ENCODE data around the gene NRAP. TPM values are rescaled to one million over a fixed set of nuclear protein-coding genes. Genes with fewer than 3 reads are reported as not detected.
"Not testable (repeated sequence)": the region's sequence is repeated elsewhere in the genome, so short reads cannot be mapped to it uniquely, and the experiment has no call there.

The NRAP gene
- total RNA-seq, 2 donors from 2014 or later, result 229 to 610 TPM

DNA sequence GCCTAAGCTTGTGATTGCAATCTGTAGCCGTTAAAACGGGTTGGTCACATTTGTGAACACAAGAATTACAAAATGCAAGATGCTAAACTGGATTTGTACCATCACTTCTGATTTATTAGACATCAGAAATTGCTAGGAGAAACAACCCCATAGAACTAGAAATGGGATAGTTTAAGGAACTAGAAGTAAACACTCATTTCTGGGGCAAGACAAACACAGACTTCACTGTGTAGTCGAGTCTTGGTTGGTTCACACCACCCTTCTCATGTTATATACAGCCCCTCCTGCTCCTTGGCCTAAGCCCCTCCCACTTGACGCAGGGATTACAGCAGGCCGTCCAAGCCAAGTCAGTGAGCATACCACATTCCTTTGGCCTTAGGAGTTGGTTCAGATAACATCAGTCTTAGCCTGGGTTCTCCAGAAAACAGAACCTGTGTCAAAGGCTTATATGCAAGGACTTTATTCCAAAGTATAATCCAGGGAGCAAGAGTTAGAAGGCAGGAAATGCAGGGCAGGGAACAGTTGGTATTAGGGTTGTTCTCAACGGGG is 2.0 kb upstream of the NRAP start:
- H3K36me3 ChIP-seq, result peaks cover 1% of the 10 kb centered on the region
- H3K4me3 ChIP-seq, result no peak overlapping the region
- H3K4me1 ChIP-seq, result no peaks in the 10 kb centered on the region
- H3K27me3 ChIP-seq, result no peaks in the 10 kb centered on the region
- TF ChIP-seq, protein P1, sequence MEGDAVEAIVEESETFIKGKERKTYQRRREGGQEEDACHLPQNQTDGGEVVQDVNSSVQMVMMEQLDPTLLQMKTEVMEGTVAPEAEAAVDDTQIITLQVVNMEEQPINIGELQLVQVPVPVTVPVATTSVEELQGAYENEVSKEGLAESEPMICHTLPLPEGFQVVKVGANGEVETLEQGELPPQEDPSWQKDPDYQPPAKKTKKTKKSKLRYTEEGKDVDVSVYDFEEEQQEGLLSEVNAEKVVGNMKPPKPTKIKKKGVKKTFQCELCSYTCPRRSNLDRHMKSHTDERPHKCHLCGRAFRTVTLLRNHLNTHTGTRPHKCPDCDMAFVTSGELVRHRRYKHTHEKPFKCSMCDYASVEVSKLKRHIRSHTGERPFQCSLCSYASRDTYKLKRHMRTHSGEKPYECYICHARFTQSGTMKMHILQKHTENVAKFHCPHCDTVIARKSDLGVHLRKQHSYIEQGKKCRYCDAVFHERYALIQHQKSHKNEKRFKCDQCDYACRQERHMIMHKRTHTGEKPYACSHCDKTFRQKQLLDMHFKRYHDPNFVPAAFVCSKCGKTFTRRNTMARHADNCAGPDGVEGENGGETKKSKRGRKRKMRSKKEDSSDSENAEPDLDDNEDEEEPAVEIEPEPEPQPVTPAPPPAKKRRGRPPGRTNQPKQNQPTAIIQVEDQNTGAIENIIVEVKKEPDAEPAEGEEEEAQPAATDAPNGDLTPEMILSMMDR (IDR thresholded peaks at IDR 0.05), result no peak
- no peak overlapping the region for H3K27ac ChIP-seq
- DNase-seq (ENCODE audit: low spot score), result no peak
- H3K9me3 ChIP-seq, result no peaks in the 10 kb centered on the region

DNA sequence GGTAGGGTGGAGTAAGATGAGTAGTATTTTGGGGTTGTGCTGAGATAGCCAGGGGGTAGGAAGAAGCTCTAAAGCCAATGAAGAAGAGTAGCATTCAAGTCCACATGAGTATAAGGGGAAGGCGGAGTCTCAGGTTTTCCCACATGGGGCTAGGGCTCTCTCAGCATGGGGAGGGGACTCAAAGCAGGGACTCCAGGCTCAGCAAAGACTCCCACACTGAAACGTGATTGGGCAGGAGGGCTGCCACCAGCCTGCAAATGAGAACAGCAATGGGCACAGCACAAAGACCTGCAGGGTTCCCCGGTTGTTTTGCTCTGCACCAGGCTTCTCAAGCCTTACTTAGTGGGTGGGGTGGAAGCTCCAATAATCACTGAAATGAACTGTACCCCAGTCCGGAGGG is 1.5 kb upstream of the NRAP start:
- H3K4me1 ChIP-seq, result no peaks in the 10 kb centered on the region
- H3K36me3 ChIP-seq, result peaks cover 7% of the 10 kb centered on the region
- peak overlapping the region in 1 of 2 donors; percentile 95 for H3K27ac ChIP-seq
- H3K4me3 ChIP-seq, result no peak overlapping the region
- no peaks in the 10 kb centered on the region for H3K9me3 ChIP-seq
- DNase-seq (ENCODE audit: low spot score), result no peak
- H3K27me3 ChIP-seq, result no peaks in the 10 kb centered on the region
- TF ChIP-seq, protein P1 (IDR thresholded peaks at IDR 0.05), result no peak

DNA sequence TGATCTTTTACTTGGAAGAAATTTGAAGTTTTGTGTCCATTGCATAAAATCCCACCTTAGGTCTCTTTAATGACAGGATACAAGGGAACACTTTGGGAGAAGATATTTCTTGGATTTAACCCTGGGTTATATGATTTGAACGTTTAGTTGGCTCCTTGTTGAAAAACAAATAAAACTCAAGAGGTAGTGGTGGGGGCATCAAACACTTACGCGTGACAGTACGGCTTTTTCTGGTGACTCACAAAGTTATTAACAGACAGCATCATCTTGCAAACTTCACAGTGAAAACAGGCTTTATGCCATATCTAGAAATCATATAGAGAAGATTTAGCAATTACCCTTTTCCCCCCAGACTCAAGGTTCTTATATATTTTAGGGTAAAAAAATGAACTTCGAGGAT is 699 bp downstream of the NRAP start:
- Histone ChIP-seq H3K4me3 (peak overlapping the region; percentile 40 to 47), H3K36me3 (peaks cover 15% of the 10 kb centered on the region), H3K27ac (peak overlapping the region; percentile 74 to 95), H3K9me3 (no peaks in the 10 kb centered on the region), H3K27me3 (no peaks in the 10 kb centered on the region), H3K4me1 (no peaks in the 10 kb centered on the region)
- no peak for DNase-seq (ENCODE audit: low spot score)
- TF ChIP-seq, protein P1 (IDR thresholded peaks at IDR 0.05), result no peak

DNA sequence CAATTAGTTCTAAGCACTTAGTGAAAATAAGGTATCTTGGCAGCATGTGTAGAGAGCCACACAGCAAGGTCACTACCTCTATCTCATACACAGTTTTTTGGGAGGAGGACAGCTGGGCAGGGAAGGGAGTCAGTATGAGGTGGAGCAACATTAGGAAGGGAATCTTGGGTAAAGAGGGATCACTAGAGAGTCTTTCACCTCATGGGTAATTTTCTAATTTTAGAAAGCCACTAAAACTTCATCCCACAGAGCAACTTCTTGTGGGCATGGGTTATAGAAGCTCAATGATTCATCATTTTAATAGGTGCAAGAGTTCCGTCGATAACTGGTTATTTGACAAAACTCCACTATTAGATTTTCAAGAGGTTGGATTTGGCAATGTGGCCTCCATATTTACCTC is 2.5 kb downstream of the NRAP start:
- Histone ChIP-seq H3K9me3 (no peaks in the 10 kb centered on the region), H3K4me1 (no peaks in the 10 kb centered on the region), H3K27ac (peak overlapping the region; percentile 74 to 95), H3K4me3 (peak overlapping the region; percentile 2 to 47), H3K27me3 (no peaks in the 10 kb centered on the region), H3K36me3 (peaks cover 33% of the 10 kb centered on the region)
- DNase-seq (ENCODE audit: low spot score), result no peak
- TF ChIP-seq, protein P1 (IDR thresholded peaks at IDR 0.05), result no peak

DNA sequence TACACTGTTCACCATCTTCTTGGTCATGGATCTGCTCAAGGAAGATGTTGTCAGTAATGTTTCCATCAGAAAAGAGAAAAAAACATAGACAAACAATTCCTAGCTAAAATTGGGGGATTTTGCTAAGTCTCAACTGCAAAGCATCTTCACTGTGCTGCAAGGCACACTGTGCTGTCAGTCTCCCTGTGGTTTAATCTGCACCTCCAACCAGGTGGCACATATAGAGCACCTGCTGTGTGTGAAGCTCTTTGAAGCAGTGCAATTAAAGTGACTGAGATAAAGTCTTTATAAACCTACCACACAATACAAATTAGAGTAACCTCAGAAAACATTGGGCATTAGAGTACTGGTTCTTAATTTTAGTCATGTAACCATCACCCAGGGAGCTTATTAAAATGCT is 6.3 kb downstream of the NRAP start:
- no peaks in the 10 kb centered on the region for H3K27me3 ChIP-seq
- TF ChIP-seq, protein P1 (IDR thresholded peaks at IDR 0.05), result no peak
- H3K27ac ChIP-seq, result peak overlapping the region; percentile 16 to 34
- H3K4me1 ChIP-seq, result no peaks in the 10 kb centered on the region
- H3K36me3 ChIP-seq, result peaks cover 60% of the 10 kb centered on the region
- H3K9me3 ChIP-seq, result no peaks in the 10 kb centered on the region
- no peak for DNase-seq (ENCODE audit: low spot score)
- H3K4me3 ChIP-seq, result no peak overlapping the region

DNA sequence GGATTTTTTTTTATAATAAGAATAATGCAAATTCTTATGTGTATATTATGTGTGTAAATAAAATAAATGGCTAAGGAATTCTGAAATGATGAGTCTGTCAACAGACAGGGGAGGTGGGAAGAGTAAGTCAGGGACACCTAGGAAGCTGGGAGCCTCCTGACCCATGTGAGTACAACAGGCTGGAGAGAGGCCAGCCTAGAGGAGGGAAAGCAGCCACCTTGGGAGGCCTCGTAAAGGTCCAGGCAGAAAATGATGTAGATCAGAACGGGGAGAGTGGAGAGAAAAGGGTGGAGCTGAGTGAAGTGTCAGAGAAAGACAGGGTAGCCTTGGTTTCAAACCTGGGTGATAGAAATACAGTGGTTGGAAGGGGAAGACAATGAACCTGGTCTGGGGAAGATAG is 6.9 kb downstream of the NRAP start:
- no peaks in the 10 kb centered on the region for H3K9me3 ChIP-seq
- H3K36me3 ChIP-seq, result peaks cover 66% of the 10 kb centered on the region
- H3K27ac ChIP-seq, result peak overlapping the region; percentile 34 to 36
- H3K4me1 ChIP-seq, result no peaks in the 10 kb centered on the region
- no peaks in the 10 kb centered on the region for H3K27me3 ChIP-seq
- TF ChIP-seq, protein P1 (IDR thresholded peaks at IDR 0.05), result no peak
- H3K4me3 ChIP-seq, result no peak overlapping the region
- DNase-seq (ENCODE audit: low spot score), result no peak

DNA sequence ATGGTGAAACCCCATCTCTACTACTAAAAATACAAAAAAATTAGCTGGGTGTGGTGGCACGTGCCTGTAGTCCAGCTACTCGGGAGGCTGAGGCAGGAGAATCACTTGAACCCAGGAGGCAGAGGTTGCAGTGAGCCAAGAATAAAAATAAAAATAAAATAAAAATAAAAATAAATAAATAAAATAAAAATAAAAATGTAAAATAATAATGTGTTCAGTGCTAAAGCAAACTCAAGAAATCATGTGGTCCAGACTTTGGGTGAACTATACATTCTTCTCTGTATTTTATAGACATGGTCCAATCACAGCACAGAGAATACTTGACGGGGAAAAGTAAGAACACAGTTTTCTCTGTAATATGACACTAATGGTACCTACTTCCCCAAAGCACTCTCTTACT is 11.4 kb downstream of the NRAP start:
- not testable (repeated sequence) for DNase-seq (ENCODE audit: low spot score); H3K27me3 ChIP-seq; H3K4me3 ChIP-seq; H3K4me1 ChIP-seq; H3K9me3 ChIP-seq
- peaks cover 74% of the 10 kb centered on the region for H3K36me3 ChIP-seq
- H3K27ac ChIP-seq, result peak overlapping the region in 1 of 2 donors; percentile 13

All from right atrium auricular region (tissue), 2 donors.